Peyer's patch (tissue), 4 donors: Measurements from ENCODE around the gene HCFC1. TPM values are rescaled to one million over a fixed set of nuclear protein-coding genes. Genes with fewer than 3 reads are reported as not detected.

Experiments used
- DNase-seq, 3 donors: peaks; one replicate each; pipeline ENCODE4 v3.0.0-alpha.2; 2017 to 2019
- H3K27ac ChIP-seq, 4 donors: fragments of 200-600 bp; sonication (generic); one replicate each; pipeline ENCODE4 v1.5.1; 2016 to 2019
- H3K27me3 ChIP-seq, 2 donors: fragments of 200-600 bp; sonication (generic); one replicate each; pipeline ENCODE4 v1.5.1; 2019
- H3K36me3 ChIP-seq, 3 donors: fragments of 200-600 bp; sonication (generic); one replicate each; pipeline ENCODE4 v1.5.1; 2016 to 2019
- H3K4me1 ChIP-seq, 4 donors: fragments of 200-600 bp; sonication (generic); one replicate each; pipeline ENCODE4 v1.5.1; 2016 to 2019
- H3K4me3 ChIP-seq, 4 donors: fragments of 200-600 bp; sonication (generic); 1 replicate in 3 of 4; 2 replicates in 1 of 4; pipeline ENCODE4 v1.5.1; 2016 to 2019; ENCODE audit warnings: mild to moderate bottlenecking in 1 of 4
- H3K9me3 ChIP-seq, 4 donors: fragments of 200-600 bp; sonication (generic); one replicate each; pipeline ENCODE4 v1.5.1; 2016 to 2019; ENCODE audit warnings: mild to moderate bottlenecking in 1 of 4
- POLR2A ChIP-seq, 2 donors: fragments of 450-650 bp; IDR thresholded peaks; one replicate each; pipeline ENCODE4 v1.5.1; 2017; ENCODE audit warnings: antibody characterized with exemption in 2 of 2, mild to moderate bottlenecking in 2 of 2, moderate library complexity in 2 of 2
- total RNA-seq, 4 donors: library from RNA; depleted of rRNA; stranded (reverse); fragments of >200 nt; gene quantifications; one replicate each; pipeline ENCODE4 v1.1.0, GENCODE V29; 2016
- TF ChIP-seq, protein P1 (sequence below), 6 experiments: fragments of 450-650 bp in 4 of 6; fragments of 200-600 bp in 2 of 6; sonication (generic) in 1 of 6; IDR thresholded peaks; one replicate each; pipeline ENCODE4 v1.5.1; 2017 to 2019; ENCODE audit warnings: antibody characterized with exemption in 6 of 6, mild to moderate bottlenecking in 3 of 6, moderate library complexity in 1 of 6

HCFC1 gene
- total RNA-seq, 4 donors from 2014 or later, result 44.1 to 70.6 (median 55.6) TPM

DNA sequence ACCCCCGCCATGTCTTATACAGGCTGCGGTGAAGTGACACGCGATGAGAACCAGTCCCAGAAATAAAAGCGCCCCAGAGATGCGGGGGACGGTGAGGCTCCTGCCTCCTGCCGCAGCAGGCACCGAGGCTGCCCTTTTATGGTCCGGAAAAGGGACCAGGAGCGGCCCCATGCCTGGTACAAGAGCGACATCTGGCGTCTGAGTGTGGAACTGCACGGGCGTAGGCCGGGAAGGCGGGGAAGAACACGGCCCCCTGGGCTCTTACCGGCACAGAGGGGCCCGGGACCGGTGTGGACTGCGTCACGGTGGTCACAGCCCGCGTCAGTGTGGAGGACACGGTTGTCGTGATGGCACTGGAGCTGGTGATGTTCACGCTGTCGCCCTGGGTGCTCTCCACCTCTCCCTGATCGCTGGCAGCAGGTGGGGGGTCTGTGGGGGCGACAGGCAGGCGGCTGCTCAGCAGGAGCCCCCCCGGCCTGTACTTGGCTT, 18.2 kb downstream of the HCFC1 start:
- Histone ChIP-seq H3K9me3 (no peaks in the 10 kb centered on the region), H3K27ac (peak overlapping the region in 3 of 4 donors; percentile 19 to 68 (median 33)), H3K27me3 (no peaks in the 10 kb centered on the region), H3K4me1 (peaks cover 0 to 4% (median 0%) of the 10 kb centered on the region in 4 donors), H3K36me3 (peaks cover 0 to 83% (median 3%) of the 10 kb centered on the region in 3 donors), H3K4me3 (peak overlapping the region in 1 of 4 donors; percentile 22)
- TF ChIP-seq, protein P1, sequence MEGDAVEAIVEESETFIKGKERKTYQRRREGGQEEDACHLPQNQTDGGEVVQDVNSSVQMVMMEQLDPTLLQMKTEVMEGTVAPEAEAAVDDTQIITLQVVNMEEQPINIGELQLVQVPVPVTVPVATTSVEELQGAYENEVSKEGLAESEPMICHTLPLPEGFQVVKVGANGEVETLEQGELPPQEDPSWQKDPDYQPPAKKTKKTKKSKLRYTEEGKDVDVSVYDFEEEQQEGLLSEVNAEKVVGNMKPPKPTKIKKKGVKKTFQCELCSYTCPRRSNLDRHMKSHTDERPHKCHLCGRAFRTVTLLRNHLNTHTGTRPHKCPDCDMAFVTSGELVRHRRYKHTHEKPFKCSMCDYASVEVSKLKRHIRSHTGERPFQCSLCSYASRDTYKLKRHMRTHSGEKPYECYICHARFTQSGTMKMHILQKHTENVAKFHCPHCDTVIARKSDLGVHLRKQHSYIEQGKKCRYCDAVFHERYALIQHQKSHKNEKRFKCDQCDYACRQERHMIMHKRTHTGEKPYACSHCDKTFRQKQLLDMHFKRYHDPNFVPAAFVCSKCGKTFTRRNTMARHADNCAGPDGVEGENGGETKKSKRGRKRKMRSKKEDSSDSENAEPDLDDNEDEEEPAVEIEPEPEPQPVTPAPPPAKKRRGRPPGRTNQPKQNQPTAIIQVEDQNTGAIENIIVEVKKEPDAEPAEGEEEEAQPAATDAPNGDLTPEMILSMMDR (IDR thresholded peaks at IDR 0.05), result peak; percentile 88 to 99 (median 92)
- TF ChIP-seq POLR2A (IDR thresholded peaks at IDR 0.05), result no peak
- DNase-seq, result peak; percentile 71 to 85 (median 74)

DNA sequence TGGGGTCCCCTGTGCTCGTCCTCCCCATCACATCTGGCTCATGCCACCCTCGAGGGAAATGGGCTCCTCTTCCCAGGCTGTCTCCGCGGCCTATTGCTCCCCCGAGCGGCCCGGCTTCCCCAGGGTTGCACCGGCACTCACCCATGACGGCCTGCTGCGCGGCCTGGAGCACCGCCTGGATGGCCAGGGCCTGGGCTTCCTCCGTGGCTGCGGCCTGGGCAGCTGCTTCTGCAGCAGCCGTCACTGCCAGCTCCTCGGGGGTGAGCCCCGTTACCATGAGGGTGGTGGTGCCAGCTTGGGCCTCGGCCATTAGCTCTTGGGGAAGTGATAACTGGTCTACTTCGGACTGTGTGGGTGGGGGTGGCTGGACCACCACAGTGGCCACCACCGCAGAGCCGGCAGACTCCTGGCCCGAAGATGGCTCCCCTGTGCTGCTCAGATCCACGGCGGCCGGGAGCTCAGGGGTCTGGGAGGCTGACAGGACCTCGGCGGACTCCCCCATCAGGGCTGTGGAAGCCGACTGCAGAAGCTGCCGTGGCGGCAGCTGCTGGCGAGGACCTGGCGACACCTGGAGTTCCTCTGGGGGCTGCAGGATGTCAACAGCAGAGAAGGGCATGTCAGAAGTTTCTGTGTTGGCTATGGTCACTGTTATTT, 19.1 kb downstream of the HCFC1 start:
- peaks cover 0 to 77% (median 3%) of the 10 kb centered on the region in 3 donors for H3K36me3 ChIP-seq
- TF ChIP-seq, protein P1 (IDR thresholded peaks at IDR 0.05), result no peak
- no peak for TF ChIP-seq POLR2A (IDR thresholded peaks at IDR 0.05)
- peaks cover 0 to 4% (median 0%) of the 10 kb centered on the region in 4 donors for H3K4me1 ChIP-seq
- DNase-seq, result no peak
- H3K4me3 ChIP-seq, result no peak overlapping the region
- H3K27me3 ChIP-seq, result no peaks in the 10 kb centered on the region
- no peaks in the 10 kb centered on the region for H3K9me3 ChIP-seq
- peak overlapping the region in 1 of 4 donors; percentile 68 for H3K27ac ChIP-seq

DNA sequence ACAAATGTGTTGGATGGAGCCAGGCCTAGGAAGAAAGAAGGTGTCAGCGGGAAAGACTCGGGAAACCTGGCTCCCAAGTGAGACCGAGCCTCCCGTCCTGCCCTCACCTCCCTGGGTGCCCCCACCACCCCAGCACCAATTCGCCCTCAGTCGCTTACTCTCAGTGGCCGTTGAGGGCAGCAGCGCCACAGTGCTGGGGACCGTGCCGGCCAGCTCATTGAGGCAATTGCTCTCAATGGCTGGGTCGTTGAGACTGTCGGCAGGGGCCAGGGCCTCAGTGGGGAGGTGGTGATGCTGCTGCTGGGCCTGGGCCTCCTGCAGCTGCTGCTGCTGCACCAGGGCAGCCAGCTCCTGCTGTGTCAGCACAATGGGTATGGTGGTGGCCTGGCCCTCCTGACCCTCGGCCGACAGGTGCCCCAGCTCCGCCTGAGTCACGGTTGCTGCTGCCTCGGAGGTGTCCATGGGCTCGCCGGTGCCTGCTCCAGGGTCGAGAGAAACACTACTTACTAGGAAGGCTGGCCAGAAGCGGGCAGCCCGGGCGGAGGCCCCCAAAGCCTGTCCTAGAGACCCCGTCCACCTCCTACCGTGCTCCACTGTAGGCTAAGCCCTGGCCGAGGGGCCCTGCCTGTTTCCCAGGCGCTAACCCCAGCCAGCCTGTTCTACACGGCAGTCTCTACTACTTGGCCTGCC, 19.8 kb downstream of the HCFC1 start:
- no peak for DNase-seq
- Histone ChIP-seq H3K9me3 (no peaks in the 10 kb centered on the region), H3K36me3 (peaks cover 0 to 70% (median 3%) of the 10 kb centered on the region in 3 donors), H3K4me3 (no peak overlapping the region), H3K27ac (peak overlapping the region in 1 of 4 donors; percentile 68), H3K4me1 (peaks cover 0 to 4% (median 0%) of the 10 kb centered on the region in 4 donors), H3K27me3 (no peaks in the 10 kb centered on the region)
- TF ChIP-seq, protein P1 (IDR thresholded peaks at IDR 0.05), result no peak

DNA sequence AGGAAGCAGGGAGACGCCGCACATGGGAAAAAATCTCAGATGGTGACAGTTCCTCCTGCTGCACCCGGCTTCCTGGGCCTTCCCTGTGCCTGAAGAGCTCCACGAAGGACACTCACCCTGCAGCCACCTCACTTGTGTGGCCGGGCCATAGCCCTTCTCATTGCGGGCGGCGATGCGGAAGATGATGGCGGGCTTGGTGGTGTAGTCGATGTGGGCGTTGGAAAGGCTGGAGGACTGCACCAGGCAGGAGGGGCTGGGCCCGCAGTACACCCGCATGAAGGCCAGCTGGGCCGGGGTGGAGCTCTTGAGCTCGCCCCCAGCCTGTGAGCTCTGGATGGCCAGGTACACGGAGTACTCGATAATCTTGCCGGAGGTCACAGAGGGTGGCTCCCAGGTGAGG, 21.5 kb downstream of the HCFC1 start:
- H3K36me3 ChIP-seq, result peaks cover 0 to 55% (median 3%) of the 10 kb centered on the region in 3 donors
- no peak for DNase-seq
- no peaks in the 10 kb centered on the region for H3K27me3 ChIP-seq
- peaks cover 0 to 4% (median 0%) of the 10 kb centered on the region in 4 donors for H3K4me1 ChIP-seq
- no peak for TF ChIP-seq POLR2A (IDR thresholded peaks at IDR 0.05)
- TF ChIP-seq, protein P1 (IDR thresholded peaks at IDR 0.05), result no peak
- no peak overlapping the region for H3K27ac ChIP-seq
- H3K9me3 ChIP-seq, result no peaks in the 10 kb centered on the region
- no peak overlapping the region for H3K4me3 ChIP-seq

DNA sequence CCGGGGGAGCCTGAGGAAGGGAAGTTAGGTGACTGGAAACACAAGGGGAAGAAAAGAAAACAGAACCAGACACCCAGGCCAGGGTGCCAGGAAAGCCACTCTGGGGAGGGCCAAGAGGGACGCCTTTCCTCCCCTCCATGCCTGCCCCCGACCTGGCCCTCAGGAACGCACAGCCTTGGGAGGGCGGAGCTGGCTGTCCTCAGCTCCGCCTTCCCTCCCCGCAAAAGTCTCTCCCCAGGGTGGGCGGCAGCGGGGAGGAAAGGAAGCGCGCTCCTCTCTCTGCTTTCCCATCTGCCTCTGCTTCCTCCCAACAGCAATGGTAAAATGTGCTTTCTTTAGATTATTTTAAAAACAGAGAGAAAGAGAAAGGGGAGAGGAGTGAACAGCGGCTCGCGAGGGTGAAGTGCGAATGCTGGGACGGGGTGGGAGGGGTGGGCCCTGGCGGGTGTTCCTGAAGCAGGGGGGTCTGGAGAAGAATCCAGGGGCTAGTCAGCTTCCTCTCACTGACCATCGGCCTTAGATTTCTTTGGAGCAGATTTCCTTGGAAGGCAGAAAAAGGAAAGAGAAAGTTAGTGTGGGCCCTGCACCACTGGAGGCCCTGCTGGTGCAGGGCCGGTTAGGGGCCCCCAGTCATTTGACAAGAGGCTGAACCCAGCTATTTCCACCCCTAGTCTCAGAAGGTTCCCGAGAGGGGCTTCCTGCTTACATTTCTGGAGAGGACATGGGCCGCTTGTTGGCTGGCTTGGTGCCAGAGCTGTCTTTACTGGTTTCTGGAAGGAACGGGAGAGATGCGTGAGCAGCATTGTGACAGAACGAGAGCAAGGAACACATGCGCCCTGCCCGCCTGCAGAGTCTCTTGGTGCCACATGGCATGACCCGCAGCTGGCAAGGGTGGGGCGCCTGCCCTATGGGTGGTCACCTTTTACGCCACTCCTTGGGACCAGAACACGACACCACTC, 22.5 kb downstream of the HCFC1 start:
- H3K9me3 ChIP-seq, result no peaks in the 10 kb centered on the region
- no peaks in the 10 kb centered on the region for H3K27me3 ChIP-seq
- no peak for TF ChIP-seq POLR2A (IDR thresholded peaks at IDR 0.05)
- H3K27ac ChIP-seq, result peak overlapping the region in 2 of 4 donors; percentile 25 to 65
- peaks cover 0 to 4% (median 0%) of the 10 kb centered on the region in 4 donors for H3K4me1 ChIP-seq
- no peak overlapping the region for H3K4me3 ChIP-seq
- DNase-seq, result no peak
- H3K36me3 ChIP-seq, result peaks cover 0 to 49% (median 3%) of the 10 kb centered on the region in 3 donors
